Ovary (tissue), 9 donors: ENCODE measurements around the gene C1orf174. TPM values are rescaled to one million over a fixed set of nuclear protein-coding genes. Genes with fewer than 3 reads are reported as not detected.

Experiments used
- DNase-seq, 5 donors: peaks; one replicate each; pipeline ENCODE4 v3.0.0-alpha.2; 2019 to 2020
- H3K27ac ChIP-seq, 2 donors: fragments of 200-600 bp; one replicate each; pipeline versions ENCODE4 v1.5.1 to v1.8.0; 2019 to 2022
- H3K27me3 ChIP-seq: fragments of 200-600 bp; one replicate; pipeline ENCODE4 v1.8.0; 2022
- H3K36me3 ChIP-seq: fragments of 200-600 bp; sonication (generic); one replicate; pipeline ENCODE4 v1.5.1; 2019
- H3K4me1 ChIP-seq: one replicate; pipeline ENCODE4 v1.8.1; 2013; ENCODE audit warnings: mild to moderate bottlenecking, moderate library complexity; ENCODE audit not compliant: insufficient read depth
- H3K4me3 ChIP-seq: fragments of 200-600 bp; sonication (generic); one replicate; pipeline ENCODE4 v1.5.1; 2017
- H3K9me3 ChIP-seq, 2 donors: fragments of 200-600 bp in 1 of 2; sonication (generic) in 1 of 2; one replicate each; pipeline versions ENCODE4 v1.5.1 to v1.8.1; 2013 to 2019; ENCODE audit warnings: mild to moderate bottlenecking in 1 of 2, moderate library complexity in 1 of 2
- EP300 ChIP-seq: sonication (generic); formaldehyde crosslinking; IDR thresholded peaks from one replicate; pipeline ENCODE4 v1.6.1; 2017; ENCODE audit warnings: antibody characterized with exemption
- POLR2A ChIP-seq: fragments of 450-650 bp; IDR thresholded peaks from one replicate; pipeline ENCODE4 v1.6.1; 2017; ENCODE audit warnings: antibody characterized with exemption, mild to moderate bottlenecking, moderate library complexity
- WGBS, 3 donors: extraction: QIAGEN DNeasy Blood & Tissue Kit in 1 of 3; methylation state at CpG; one replicate each; pipeline versions ENCODE4 v1.1.5 to v1.1.7; 2013 to 2017; 5-methylcytosine and 5-hydroxymethylcytosine counted together
- intact Hi-C, 4 donors: fragments of 100-400 bp; cut with DNase I; formaldehyde crosslinking; loops; one replicate each; pipeline versions ENCODE4 v1.11.0 to v1.15.1; 2022 to 2023
- polyA plus RNA-seq, 2 donors: library from polyadenylated mRNA; stranded (reverse); fragments of 200-250 nt in 1 of 2; fragments of 350-450 nt in 1 of 2; fragmentation: Illumina TruSeq in 1 of 2; extraction: RNeasy Lipid Tissue Mini Kit (QIAGEN cat#74804) in 1 of 2; gene quantifications; one replicate each; pipeline ENCODE4 v1.2.3, GENCODE V29; 2013 to 2014
- total RNA-seq, 7 donors: library from RNA; depleted of rRNA in 2 of 7; stranded (reverse); fragments of >200 nt in 2 of 7; fragmentation: NEBNext Ultra II Directional in 3 of 7; extraction: Animal tissue kit (Norgen Biotek cat#: 25700) in 3 of 7; gene quantifications; one replicate each; pipeline versions ENCODE4 v1.1.0 to v1.2.4, GENCODE V29; 2016 to 2023
- TF ChIP-seq, protein P1 (sequence below), 3 donors: fragments of 450-650 bp in 2 of 3; fragments of 200-600 bp in 1 of 3; IDR thresholded peaks; one replicate each; pipeline versions ENCODE4 v1.5.1 to v1.8.0; 2016 to 2022; ENCODE audit warnings: antibody characterized with exemption in 3 of 3, mild to moderate bottlenecking in 1 of 3
- donor health status: DM: no; HTN: no; CAD: no; lungs with moderate emphysema.
- donor health status: DM: no; HTN: no; CAD: no.
- donor health status: Bipolar disorder and iron deficiency.
- donor health status: DM: yes; HTN: yes; CAD: no.
- donor health status: DM: no; HTN: no; CAD: no.
- donor health status: DM: yes; HTN: yes; CAD: no.

C1orf174 gene
- total and polyA plus RNA-seq, 9 donors, result 12.9 to 23.9 (median 18.2) TPM

DNA sequence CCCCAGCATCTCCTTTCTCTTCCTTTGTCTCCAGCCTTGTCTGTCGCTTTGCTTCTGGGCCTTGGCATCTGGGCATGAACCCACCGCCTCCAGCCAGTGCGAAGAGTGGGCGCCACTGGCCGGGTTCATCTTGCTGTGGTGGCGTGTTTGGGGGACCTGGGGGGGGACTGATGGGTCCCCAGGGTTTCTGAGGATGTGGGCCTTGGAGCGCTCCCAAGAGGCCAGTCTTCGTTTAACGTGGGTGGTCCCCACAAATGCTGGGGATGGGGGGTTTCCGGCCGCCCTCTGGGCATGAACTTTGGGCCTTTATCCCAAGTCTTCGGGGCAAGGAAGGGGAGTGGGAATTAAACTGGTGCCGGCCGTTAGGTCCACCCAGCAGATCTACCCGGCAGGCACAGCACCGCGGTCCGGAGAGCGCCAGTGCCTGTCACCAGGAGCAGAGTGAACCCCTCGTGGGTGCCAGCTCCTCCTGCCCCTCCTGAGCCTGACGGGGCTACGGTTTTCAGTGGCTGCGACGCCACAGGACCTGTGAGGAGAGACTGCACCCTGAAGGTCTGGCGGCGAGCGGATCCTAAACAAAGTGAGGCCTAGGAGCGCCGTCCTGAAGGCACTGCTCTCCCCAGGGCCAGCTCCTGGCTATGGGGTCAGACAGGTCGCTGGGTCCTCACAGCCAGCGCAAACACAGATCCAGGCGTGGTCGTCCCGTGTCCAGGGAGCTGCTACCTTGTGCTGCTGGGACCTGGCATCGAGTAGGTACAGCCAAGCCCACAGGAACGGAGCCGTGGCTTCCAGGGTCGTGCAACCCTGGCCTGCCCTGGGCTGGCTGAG is 12.1 kb upstream of the C1orf174 start:
- H3K9me3 ChIP-seq, result no peaks in the 10 kb centered on the region
- H3K27ac ChIP-seq, result no peak overlapping the region
- H3K4me3 ChIP-seq, result no peak overlapping the region
- no peaks in the 10 kb centered on the region for H3K4me1 ChIP-seq
- no peaks in the 10 kb centered on the region for H3K36me3 ChIP-seq
- 91 to 93% (median 93%) methylated on average over 33 to 38 of the region's 38 CpGs for WGBS, 3 donors
- H3K27me3 ChIP-seq, result no peaks in the 10 kb centered on the region
- DNase-seq, result peak in 1 of 5 donors; percentile 27
- TF ChIP-seq POLR2A (no peak), EP300 (no peak)
- TF ChIP-seq, protein P1, sequence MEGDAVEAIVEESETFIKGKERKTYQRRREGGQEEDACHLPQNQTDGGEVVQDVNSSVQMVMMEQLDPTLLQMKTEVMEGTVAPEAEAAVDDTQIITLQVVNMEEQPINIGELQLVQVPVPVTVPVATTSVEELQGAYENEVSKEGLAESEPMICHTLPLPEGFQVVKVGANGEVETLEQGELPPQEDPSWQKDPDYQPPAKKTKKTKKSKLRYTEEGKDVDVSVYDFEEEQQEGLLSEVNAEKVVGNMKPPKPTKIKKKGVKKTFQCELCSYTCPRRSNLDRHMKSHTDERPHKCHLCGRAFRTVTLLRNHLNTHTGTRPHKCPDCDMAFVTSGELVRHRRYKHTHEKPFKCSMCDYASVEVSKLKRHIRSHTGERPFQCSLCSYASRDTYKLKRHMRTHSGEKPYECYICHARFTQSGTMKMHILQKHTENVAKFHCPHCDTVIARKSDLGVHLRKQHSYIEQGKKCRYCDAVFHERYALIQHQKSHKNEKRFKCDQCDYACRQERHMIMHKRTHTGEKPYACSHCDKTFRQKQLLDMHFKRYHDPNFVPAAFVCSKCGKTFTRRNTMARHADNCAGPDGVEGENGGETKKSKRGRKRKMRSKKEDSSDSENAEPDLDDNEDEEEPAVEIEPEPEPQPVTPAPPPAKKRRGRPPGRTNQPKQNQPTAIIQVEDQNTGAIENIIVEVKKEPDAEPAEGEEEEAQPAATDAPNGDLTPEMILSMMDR (IDR thresholded peaks at IDR 0.05), result no peak
- intact Hi-C loops, result no loop called here

DNA sequence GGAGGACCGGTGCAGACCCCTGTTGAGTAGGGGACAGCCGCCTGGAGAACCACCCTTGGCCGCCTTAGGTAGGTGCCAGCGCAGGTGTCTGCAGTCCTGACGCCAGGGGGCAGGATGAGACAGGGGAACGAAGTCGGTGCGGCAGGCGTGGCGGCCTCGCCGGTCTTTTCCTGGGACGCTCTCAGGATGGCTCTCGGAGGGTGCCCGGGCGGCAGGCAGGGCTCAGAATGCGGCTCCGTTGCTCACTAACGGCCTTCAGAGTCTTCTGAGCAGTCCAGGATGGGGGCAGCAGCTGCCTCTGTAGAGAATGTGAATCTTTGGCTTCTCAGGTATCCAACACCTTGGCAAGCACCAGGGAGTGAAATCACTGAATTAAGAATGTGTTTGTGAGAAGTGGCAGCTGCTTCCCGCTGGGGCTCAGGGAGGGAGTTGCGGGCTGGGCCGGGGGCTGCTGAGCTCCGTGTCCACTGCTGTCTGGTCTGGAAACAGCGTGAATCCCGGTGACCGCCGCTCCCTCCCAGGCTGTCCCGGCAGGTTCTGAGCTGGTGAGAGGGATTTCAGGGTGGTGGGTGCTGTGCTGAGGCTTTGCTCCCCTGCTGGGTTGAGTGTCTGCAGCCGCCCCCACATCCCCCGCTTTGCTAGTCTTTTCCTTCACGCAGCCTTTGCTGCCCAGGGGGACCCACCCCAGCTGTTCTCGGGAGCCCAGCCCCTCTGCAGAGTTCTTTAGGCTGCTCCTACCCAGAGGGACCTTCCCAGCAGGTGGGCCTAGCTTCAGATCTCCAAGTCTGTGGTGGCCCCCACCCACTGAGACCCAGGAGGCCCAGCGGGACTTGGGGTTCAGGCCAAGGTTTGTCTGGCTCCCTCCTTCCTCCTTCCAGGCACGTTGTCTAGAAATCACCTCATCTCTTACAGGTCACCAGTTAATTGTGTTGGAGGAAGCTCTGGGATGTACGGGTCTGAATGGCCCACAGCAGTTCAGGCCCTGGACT is 11.1 kb upstream of the C1orf174 start:
- H3K27ac ChIP-seq, result no peak overlapping the region
- WGBS, 3 donors, result 5 to 7% (median 6%) methylated on average over 33 to 35 of the region's 35 CpGs
- intact Hi-C loops, result no loop called here
- H3K9me3 ChIP-seq, result no peaks in the 10 kb centered on the region
- H3K4me1 ChIP-seq, result no peaks in the 10 kb centered on the region
- H3K36me3 ChIP-seq, result no peaks in the 10 kb centered on the region
- H3K4me3 ChIP-seq, result no peak overlapping the region
- DNase-seq, result peak in 4 of 5 donors; percentile 30 to 61 (median 52)
- TF ChIP-seq POLR2A, result no peak
- TF ChIP-seq, protein P1 (IDR thresholded peaks at IDR 0.05), result peak in 1 of 3 donors; percentile 43
- no peaks in the 10 kb centered on the region for H3K27me3 ChIP-seq

DNA sequence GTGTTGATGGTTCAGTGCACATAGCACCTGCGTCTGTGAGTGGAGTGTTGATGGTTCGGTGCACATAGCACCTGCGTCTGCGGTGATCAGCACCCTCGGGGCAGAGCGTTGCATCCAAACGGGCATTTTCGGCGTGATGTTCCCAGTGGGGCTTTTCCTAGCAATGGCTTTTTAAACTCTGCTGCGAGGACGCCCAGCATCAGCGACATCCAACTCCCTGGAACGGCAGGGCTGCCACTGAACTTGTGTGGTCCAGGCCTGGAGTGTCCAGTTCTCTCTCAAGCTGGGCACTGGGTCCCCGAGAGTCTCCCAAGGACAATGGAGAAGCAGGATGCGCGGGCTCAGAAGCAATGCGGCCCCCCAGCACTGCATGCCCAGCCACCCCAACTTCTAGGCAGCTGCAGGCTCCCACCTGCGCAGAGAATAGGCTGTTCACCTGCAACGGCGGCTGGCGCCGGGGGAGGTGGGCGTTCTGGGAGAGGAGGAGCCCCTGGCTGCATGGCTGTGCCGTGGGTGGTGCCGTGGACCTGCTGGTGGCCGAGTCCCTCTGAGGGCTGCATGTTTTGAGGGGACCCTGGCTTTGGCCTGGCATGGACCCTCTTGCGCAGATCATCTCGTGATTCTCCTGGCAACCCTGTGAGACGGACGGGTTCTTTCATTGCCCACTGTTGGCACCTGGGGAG is 10.1 kb upstream of the C1orf174 start:
- no peaks in the 10 kb centered on the region for H3K27me3 ChIP-seq
- H3K27ac ChIP-seq, result no peak overlapping the region
- H3K4me3 ChIP-seq, result no peak overlapping the region
- 78 to 85% (median 79%) methylated on average over 30 of the region's 30 CpGs for WGBS, 3 donors
- H3K36me3 ChIP-seq, result no peaks in the 10 kb centered on the region
- TF ChIP-seq, protein P1 (IDR thresholded peaks at IDR 0.05), result no peak
- DNase-seq, result no peak
- no peaks in the 10 kb centered on the region for H3K4me1 ChIP-seq
- H3K9me3 ChIP-seq, result no peaks in the 10 kb centered on the region
- intact Hi-C loops, result no loop called here

DNA sequence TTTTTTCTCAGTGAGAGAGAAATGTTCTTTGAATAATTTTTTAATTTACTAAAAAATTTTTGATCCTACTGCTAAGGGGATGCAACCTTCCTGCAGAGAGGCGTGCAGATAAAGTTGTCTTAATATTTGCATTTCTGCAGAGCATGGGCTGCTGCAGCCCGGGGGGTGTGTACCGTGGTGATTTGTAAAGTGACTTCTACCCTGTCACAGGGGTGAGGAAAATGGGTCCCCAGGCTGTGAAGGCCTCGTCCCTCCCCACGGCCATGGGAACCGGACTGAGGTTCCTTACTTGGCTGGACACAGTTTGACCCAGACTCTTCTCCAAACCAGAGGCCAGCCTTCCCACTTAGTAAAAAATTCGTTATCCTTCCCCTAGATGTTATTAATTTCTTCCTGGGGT is 9.5 kb upstream of the C1orf174 start:
- intact Hi-C loops, result no loop called here
- no peak for DNase-seq
- 45 to 57% (median 51%) methylated on average over 7 of the region's 7 CpGs for WGBS, 3 donors
- Histone ChIP-seq H3K27ac (no peak overlapping the region), H3K36me3 (no peaks in the 10 kb centered on the region), H3K4me3 (no peak overlapping the region), H3K9me3 (no peaks in the 10 kb centered on the region), H3K27me3 (no peaks in the 10 kb centered on the region), H3K4me1 (no peaks in the 10 kb centered on the region)
- TF ChIP-seq POLR2A, result no peak
- no peak for TF ChIP-seq EP300
- TF ChIP-seq, protein P1 (IDR thresholded peaks at IDR 0.05), result no peak
